Ramos (cell line): ENCODE measurements around the gene TBCD.

Source experiments
- in situ Hi-C: fragments of 300-500 bp; cut with MboI; formaldehyde crosslinking; loops from one replicate; pipeline ENCODE4 v1.14.3; 2022; ENCODE audit warnings: low sequenced_read_pairs; ENCODE audit not compliant: unreplicated experiment

TBCD gene

DNA sequence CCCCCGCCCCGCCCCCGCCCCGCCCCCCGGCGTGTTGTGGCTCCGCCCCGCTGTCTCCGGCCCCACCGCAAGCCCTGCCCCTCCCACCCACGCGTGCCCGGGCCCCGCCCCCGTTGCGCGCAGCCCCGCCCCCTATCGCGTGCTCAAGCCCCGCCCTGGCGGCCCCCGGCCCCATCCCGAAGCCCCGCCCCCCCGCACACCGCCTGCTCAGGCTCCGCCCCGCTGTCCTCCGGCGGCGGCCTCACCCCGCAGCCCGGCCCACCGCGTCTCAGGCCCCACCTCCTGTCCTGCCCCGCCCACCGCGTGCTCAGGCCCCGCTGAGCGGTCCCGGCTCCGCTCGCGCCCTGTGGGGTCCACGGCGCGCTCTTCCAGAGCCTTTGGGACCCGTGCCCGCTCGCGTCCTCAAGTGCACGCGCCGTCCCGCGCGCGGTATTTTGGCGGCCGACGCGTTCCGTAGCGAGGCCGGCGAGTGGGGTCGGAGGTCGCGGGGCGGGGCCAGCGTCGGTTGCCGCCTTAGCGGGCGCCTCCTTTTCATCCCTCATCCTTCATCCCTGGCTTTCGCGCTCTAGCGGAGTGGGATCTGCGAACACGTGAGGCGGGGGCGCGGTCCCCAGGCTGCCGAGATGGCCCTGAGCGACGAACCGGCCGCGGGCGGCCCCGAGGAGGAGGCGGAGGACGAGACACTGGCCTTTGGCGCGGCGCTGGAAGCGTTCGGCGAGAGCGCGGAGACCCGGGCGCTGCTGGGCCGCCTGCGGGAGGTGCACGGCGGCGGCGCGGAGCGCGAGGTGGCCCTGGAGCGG lies at the start of gene TBCD:
Gene TBCD, plus strand, starts transcription at position 495 of the 800 bp plus-strand sequence. Its CDS starts 129 bp downstream, at position 624.
- in situ Hi-C loops = loop anchor here (10.0 kb wide), 1 partner anchor 97 kb away; no protein-coding TSS in a partner anchor

DNA sequence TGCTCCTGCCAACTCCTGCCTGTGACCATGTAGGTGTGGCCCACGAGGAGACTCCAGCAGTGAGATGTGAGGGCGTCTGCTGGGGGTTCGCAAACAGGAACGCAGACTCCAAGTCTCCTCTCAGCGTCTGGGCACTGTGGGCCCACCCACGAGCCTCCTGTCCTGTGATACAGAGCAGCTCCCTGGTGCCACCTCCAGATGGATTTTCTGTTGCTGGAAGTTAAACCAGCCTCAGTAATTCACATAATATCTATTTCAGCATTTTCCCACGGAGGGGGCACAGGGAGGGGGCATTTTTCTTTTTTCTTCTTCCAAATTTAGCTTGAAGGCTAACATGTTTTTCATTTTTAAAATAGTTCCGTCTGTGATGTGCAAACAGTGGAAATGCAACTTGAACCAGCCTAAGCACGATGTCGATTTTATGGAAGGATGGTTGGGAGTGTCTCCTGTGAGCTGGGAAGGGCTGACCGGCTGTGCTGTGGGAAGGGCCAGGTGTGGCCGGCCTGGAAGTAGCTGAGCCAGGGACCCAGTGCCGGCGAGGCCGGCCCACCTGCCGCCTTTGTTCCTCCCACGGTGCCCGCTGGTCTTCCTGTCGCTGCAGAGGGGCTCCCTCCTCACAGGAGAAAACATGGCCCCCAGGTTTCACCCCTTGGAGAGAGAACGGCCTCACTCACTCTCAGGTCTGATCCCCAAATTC lies 49.5 kb upstream of the TBCD start:
- in situ Hi-C loops = no loop called here

DNA sequence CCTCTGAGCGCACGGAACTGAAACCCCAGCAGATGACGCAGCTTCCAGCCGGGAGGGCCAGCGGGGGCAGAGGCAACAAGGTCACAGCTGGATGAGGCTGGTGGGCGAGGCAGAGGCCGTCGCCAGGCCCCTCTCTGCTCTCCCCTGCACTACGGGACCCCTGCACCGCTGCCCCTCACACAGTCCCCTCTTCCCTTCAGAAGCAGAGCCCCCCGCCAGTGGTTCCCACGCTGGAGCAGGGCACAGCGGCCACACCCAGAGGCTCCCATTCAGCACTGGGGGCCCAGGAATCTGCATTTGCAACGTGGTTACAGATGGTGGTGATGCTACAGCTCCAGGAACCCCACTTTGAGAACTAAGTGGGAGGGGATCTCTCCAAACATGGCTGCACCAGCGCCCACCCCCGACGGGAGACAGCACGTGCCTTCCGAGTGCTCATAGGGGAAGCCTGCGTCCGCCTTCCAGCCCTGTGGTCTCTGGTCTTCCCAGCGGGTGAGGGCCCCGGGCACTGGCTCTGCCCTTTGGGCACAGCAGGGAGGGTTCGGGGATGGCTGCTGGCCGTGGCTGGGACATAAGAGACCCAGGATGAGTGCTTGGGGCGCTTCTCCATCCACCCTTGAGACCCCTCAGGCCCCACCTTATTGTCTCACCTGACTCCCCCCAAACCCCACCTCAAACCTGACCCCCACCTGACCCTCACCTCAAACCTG lies 48.7 kb upstream of the TBCD start:
- in situ Hi-C loops = no loop called here

DNA sequence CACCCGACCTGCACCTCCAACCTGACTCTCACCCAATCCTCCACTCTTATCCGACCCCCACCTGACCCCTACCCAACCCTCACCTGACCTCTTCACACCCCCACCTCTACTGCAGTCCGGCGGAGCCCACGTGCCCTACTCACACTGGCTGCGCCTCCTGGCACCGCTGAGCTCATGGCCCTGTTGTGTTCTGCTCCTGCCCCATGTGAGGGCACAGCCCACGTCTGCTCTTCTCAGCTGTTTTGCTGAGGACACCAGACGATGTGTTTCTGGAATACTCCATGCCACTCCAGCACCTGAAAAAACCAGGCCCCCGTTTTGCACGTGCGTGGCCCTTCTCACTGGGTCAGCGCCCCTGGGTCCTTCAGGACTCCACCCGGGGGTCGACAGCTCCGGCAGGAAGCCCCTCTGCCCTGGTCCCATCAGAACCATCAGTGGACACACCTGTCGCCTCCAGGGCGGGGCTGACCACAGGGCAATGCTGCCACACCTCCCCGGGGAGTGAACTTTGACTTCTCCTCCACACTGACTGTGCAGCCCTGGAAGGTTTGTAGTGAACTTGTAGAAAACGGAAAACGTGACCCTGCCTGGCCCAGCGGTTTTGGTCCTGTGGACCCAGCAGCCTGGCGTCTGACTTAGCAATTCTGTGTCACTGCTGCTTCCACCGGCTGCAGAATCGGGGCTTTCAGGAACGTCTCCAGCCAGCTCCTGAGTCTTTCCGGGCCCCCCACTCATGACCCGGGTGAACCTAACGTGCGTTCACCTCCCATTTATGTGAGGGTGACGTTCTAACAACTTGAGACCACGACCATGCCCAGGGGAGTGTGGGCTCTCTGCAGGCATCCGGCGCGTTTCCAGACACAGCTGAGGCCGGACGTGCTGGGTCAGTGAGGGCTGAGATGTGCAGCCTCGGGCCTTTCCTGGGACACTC lies 47.7 kb upstream of the TBCD start:
- in situ Hi-C loops = no loop called here

DNA sequence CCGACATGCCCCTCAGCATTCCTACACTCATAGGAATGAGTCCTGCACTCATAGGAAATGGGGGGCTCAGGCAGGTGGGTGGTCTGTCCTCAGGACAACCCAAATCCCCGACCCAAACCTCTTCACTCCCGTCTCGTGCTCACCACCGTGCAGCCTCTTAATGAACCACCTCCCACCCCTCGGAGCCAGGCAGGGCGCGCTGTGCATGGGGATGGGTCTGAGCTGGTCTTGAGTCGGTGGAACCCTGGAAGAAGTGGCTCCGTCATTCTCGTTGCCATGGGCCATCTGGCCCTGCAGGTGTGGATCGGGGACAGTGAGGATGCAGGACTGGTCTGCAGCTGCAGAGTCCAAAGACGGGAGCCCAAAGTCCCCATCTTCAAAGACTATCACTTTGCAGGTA lies 47.0 kb upstream of the TBCD start:
- in situ Hi-C loops = no loop called here

DNA sequence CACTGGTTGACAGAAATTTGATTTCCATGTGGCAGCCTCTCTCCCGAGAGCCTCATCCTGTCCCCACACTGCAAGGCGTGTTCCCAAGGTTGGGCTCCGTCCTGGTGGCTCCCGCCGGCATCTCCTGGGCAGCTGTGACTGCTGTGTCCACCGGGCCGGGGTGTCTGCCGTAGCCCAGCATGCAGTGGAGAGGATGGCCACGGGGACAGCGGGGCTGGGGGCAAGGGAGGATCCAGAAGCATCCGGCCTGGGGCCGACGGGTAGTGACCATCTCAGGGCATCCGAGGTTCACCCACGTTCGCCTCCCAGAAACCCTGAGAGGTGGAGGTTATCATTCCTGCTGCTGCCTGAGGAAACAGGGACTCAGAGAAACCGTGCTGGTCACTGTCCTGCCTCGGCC lies 46.1 kb upstream of the TBCD start:
- in situ Hi-C loops = no loop called here

DNA sequence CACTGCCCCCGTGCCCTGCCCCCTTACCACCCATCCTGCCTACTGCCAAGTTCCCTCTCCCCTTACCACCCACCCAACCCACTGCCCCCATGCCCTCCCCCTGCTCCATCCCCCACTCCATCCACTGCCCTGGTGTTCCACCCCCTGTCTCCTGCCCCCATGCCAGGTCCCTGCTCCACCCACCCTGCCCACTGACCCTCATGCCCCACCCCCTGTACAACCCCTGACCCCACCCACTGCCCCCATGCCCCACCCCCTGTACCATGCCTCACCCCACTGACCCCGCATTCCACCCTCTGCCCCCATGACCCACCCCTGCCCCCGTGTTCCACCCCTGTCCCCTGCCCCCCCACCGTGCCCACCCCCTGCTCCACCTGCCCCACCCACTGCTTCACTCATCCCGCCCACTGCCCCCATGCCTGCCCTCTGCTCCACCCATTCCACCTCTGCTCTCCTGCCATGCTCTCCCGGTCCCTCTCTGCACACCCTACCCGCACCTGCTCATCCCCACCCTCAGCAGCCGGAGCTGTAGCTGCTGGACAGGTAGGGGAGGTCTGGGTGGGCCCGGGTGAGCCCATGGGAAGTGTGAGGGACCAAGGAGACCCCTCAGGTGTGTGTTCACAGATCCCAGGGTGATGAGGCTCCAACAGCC lies 42.7 kb upstream of the TBCD start:
- in situ Hi-C loops = no loop called here

DNA sequence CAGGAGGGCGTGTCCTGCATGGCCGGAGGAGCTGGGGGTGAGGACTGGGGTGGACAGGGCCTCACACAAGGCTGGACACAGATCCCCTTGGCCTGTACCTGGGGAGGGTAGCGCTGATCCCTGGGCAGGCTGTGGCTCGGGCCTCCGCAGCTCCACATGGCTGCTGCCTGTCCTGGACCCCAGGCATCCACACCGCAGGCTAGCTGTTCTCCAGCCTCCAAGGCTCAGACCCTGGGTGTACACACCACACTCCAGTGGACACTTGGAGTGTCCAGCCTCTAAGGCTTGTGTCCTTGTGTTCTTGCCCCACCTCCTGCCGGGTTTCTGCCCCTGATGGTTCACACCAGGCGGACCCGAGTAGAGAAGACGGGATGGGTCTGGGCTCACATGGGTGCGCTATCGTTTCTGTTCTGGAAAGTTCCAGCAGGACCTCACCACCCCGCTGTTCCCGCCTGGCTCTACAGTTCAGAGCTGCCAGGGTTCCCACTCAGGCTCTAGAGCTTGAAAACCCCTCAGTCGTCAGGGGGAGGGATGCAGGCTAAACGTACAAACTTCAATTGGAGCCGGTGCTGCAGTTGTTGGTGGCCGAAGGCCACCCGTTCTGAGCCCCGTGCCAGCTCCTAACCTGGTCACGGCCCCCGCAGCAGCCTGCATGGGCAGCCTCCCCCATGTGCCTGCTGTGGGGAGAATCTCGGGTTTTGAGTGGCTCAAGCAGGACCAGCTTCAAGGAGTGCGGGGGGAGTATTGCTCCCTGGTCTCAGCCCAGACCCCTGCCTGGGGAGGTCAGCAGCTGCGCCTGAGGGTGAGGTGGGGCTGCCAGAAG lies 42.0 kb upstream of the TBCD start:
- in situ Hi-C loops = no loop called here

DNA sequence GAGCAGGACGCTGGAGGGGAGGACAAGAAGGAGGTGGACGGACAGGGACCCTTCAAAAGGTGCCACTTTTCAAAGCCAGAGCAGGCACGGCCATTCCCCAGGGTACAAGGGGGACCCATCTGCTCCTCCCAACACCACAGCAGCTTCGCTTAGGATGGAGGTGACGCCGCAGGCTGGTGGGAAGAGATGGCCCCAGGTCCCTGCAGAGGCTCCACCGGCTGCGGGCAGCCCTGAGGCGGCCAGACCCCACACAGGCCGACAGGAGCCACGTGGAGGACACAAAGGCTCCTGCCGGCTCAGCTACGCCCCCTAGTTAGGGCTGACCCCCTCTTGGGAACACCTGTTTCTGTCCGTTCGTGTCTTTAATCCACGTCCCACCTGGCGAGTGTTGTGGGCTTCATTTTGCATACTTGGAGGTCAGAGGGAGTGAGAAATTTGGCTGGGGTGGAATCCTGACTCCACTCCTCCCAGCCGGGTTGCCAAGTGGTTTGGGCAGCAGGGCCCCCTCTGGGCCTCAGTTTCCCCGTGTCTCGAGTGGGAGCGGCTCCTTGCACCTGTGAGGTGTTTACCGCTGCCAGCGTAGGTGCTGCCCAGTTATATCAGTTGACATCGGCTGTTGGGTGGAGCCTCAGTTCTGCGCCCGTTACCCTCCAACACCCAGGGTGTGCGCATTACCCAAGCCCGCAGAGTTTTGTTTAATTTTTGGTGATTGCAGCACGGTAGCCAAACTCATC lies 41.2 kb upstream of the TBCD start:
- in situ Hi-C loops = no loop called here

DNA sequence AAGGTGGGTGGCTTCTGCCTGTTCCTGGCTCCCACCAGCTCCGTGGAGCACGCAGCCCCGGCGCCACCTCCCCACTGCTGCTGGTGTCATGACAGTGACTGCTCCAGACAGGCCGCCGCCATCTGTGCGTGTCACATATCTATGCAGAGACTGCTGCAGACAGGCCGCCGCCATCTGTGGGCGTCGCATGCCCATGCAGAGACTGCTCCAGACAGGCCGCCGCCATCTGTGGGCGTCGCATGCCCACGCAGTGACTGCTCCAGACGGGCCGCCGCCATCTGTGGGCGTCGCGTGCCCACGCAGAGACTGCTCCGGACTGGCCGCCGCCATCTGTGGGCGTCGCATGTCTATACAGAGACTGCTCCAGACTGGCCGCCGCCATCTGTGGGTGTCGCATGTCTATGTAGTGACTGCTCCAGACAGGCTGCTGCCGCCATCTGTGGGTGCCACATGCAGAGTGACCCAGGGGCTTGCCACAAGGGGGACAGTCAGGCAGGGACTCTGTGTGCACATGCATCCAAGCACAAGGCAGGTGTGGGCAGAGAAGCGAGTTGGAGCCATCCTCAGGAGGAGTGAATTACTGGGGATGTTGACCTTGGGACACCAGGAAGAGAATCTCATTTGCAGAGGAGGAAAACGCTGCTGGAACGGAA lies 38.7 kb upstream of the TBCD start:
- in situ Hi-C loops = no loop called here

DNA sequence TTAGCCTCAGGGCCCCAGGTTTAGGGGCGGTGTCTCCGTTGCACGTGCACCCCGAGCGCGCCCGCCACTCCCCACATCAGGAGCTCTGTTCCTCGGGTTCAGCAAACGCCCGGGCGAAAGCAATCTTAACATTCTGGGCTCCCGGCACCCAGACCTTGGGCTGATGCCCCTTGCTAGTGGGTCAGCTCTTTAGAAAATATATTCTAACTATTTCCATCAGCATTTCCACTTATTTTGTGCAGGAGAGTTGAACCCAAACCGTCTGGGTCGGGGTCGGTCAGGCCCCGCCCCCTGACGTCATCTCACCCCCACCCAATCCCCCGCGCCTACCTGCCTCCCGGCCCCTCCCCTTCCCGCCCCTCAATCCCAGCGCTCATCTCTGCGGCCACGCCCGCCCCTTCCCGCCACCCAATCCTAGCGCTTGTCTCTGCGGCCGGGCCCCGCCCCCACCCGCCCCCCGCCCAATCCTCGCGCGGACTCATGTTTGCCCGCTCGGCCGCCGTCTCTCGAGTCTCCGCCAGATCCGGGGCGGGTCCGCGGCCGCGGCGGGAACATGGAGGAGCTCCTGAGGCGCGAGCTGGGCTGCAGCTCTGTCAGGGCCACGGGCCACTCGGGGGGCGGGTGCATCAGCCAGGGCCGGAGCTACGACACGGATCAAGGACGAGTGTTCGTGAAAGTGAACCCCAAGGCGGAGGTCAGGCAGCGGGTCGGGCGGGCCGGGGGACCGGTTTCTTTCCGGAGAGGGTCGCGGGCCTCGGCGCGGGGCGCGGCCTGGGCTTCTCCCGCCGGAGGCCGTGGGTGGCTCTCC lies 35.5 kb upstream of the TBCD start, which contains the start of gene FN3KRP:
Gene FN3KRP, plus strand, starts transcription at position 504 of the 808 bp plus-strand sequence. Its CDS starts 50 bp downstream, at position 554.
- in situ Hi-C loops = no loop called here

DNA sequence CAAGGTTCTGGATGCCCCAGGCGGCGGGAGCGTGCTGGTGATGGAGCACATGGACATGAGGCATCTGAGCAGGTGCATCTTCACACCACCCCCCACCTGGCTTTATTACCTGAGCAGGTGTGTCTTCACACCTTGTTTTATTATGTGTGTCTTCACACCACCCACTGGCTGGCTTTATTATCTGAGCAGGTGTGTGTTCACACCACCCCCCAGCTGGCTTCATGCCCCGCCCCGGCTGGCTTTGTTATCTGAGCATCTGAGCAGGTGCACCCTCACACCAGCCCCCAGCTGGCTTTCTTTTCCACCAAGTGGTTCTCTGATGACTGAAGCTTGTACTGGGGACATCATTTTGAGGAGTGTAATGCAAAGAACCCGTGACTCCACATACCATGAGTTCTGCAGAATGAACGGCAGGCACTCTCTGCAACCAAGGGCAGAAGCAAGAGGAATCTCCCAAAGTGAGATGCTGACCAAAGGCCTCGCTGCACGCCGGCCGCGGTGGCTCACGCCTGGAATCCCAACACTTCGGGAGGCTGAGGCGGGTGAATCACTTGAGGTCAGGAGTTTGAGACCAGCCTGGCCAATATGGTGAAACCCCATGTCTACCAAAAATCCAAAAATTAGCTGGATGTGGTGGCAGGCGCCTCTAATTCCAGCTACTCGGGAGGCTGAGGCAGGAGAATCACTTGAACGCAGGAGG lies 32.7 kb upstream of the TBCD start:
- in situ Hi-C loops = no loop called here

DNA sequence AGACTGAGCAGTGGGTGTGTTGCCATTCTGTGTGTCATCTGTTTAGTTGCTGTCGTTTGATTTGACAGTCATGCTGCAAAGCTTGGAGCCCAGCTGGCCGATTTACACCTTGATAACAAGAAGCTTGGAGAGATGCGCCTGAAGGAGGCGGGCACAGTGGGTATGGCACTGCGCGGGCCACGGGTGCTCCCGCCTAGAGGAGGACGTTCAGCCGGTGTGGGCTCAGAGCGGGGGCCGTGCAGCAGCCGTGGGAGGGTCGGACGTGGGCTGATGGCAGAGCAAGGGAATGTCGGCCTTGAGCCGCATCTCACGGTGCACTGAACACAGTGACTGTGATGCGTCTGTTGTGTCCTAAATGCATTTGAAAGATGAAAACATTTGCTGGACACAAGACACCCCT lies 31.7 kb upstream of the TBCD start:
- in situ Hi-C loops = no loop called here

DNA sequence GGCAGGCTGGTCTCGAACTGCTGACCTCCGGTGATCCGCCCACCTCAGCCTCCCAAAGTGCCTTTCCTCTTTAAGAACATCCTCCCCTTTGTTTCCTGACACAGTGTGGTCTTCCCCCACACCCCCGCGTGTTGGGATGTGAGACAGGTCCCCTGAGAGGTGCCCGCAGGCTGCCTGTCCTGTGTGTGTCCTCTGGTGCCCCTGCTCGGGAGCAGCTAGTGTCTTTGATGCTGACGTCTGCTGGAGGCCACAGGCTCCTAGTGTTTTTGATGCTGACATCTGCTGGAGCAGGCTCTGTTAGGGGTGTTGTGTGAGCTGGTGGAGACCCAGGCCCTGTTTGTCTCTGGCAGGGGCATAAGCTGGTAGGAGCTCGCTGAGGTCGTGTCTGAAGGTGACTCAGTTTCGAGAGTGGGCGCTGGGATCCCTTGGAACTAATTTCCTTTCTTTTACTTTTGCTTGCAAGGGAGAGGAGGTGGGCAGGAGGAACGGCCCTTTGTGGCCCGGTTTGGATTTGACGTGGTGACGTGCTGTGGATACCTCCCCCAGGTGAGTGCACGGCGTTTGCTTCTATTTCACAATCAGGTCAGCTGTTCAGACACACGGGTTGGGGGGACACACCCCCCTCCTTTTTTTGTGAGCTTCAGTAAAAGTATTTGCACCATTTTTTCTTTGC lies 29.4 kb upstream of the TBCD start:
- in situ Hi-C loops = no loop called here

DNA sequence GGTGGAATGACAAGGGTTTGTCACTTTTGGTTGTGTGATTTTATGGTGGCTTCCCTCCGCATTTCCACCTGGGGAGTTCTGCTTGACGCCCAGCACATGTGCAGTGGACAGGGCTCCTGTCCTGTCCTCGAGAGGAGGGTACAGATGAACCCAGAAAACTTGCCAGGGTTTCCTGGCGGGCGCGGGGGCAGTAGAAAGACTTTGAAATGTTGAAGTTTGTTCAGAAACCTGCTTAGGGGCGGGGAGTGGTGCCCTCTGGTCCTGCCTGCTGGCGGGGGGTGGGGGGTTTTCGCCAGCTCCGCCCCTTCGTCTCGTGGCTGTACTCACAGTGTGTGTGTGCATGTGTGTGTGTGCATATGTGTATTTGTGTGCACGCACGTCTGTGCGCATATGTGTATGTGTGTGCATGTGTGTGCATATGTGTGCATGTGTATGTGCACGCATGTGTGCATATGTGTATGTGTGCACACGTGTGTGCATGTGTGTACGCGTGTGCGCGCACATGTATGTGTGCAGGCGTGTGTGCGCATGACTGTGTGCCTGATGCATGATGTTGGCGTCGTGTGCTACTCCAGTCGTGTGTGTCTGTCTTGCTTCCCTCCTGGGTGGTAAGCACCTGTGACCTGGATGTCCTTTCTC lies 28.6 kb upstream of the TBCD start:
- in situ Hi-C loops = no loop called here
